ENCODE measurements around the gene POLD3. TPM values are rescaled to one million over a fixed set of nuclear protein-coding genes. Genes with fewer than 3 reads are reported as not detected.

Gene POLD3
- total RNA-seq, 1 donor from 2014 or later, result 11.0 TPM

DNA sequence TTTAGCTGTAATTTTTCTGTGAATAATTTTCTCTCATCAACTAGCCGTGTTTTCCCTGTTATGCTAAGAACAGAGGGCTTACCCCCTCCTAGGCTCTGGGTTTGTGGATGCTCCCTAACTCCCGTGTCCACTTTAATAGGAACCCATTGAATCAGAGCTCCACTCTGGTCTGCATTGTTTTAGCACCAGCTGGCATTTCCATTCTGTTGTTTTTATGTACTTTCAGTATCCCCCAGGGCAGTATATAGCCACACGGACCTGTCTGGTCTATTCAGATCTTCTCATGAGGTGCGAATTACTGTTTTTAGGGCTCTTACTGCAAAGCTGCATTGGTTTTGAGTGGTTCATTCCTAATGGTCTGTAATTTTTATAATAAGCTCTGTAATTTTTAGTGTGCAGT lies 16.0 kb downstream of the POLD3 start:
- Histone ChIP-seq H3K36me3 (ENCODE audit: control insufficient read depth in 3 of 3, insufficient read depth in 3 of 3, low read length in 3 of 3) (peaks cover 0 to 12% (median 10%) of the 10 kb centered on the region in 3 donors), H3K27ac (ENCODE audit: low read depth, low read length) (no peak overlapping the region), H3K4me1 (ENCODE audit: control insufficient read depth in 3 of 3, insufficient read depth in 3 of 3, low read length in 3 of 3) (no peaks in the 10 kb centered on the region), H3K4me3 (ENCODE audit: low read length in 3 of 3) (no peak overlapping the region), H3K9me3 (ENCODE audit: control insufficient read depth in 3 of 3, low read length in 3 of 3) (no peaks in the 10 kb centered on the region), H3K9ac (ENCODE audit: low read depth in 1 of 3, low read length in 3 of 3) (no peak overlapping the region), H3K27me3 (ENCODE audit: control insufficient read depth in 3 of 3, insufficient read depth in 3 of 3, low read length in 3 of 3) (no peaks in the 10 kb centered on the region)

DNA sequence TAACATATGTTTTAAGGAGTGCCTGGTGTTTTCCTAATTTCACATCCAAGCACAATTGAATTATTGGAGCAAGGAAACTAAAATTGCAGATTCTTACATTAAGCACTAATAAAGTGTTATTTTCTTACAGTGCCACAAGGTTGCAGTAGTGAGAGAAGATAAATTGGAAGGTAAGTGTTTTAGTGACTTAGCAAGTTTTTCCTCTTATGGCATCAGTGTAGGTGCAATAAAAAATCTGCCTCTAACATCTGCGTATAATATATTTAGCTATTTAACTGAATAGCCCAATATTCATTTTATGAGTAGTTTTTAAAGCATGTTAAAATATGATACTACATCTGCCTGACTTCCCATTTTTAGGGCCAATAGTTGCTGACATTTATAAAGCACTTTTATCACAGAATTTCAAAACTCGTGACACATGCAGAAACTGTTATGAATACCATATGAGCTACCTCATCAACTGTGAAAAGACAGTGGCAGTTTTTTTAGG lies 19.0 kb downstream of the POLD3 start:
- Histone ChIP-seq H3K9ac (ENCODE audit: low read depth in 1 of 3, low read length in 3 of 3) (no peak overlapping the region), H3K4me3 (ENCODE audit: low read length in 3 of 3) (no peak overlapping the region), H3K9me3 (ENCODE audit: control insufficient read depth in 3 of 3, low read length in 3 of 3) (no peaks in the 10 kb centered on the region), H3K27ac (ENCODE audit: low read depth, low read length) (peak overlapping the region; percentile 38), H3K27me3 (ENCODE audit: control insufficient read depth in 3 of 3, insufficient read depth in 3 of 3, low read length in 3 of 3) (no peaks in the 10 kb centered on the region), H3K36me3 (ENCODE audit: control insufficient read depth in 3 of 3, insufficient read depth in 3 of 3, low read length in 3 of 3) (peaks cover 0 to 16% (median 12%) of the 10 kb centered on the region in 3 donors), H3K4me1 (ENCODE audit: control insufficient read depth in 3 of 3, insufficient read depth in 3 of 3, low read length in 3 of 3) (no peaks in the 10 kb centered on the region)

DNA sequence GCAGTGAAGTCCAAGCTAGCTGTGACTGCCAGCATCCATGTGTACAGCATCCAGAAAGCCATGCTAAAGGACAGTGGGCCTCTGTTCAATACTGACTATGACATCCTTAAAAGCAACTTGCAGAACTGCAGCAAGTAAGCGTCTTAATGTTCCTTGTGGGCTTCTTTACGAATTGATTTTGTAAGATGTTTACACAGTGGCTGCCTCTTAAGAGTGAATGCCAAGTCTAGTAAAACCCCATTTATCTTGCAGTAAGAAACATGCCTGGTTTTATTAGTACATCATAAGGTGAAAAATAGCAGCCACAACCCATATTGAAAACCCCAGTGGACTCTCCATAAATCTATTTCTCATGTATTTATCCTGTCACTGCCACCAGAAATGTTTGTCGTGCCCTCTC lies 20.5 kb downstream of the POLD3 start:
- H3K9me3 ChIP-seq (ENCODE audit: control insufficient read depth in 3 of 3, low read length in 3 of 3), result no peaks in the 10 kb centered on the region
- peaks cover 0 to 19% (median 12%) of the 10 kb centered on the region in 3 donors for H3K36me3 ChIP-seq (ENCODE audit: control insufficient read depth in 3 of 3, insufficient read depth in 3 of 3, low read length in 3 of 3)
- H3K9ac ChIP-seq (ENCODE audit: low read depth in 1 of 3, low read length in 3 of 3), result no peak overlapping the region
- no peaks in the 10 kb centered on the region for H3K4me1 ChIP-seq (ENCODE audit: control insufficient read depth in 3 of 3, insufficient read depth in 3 of 3, low read length in 3 of 3)
- H3K4me3 ChIP-seq (ENCODE audit: low read length in 3 of 3), result no peak overlapping the region
- no peak overlapping the region for H3K27ac ChIP-seq (ENCODE audit: low read depth, low read length)
- no peaks in the 10 kb centered on the region for H3K27me3 ChIP-seq (ENCODE audit: control insufficient read depth in 3 of 3, insufficient read depth in 3 of 3, low read length in 3 of 3)

DNA sequence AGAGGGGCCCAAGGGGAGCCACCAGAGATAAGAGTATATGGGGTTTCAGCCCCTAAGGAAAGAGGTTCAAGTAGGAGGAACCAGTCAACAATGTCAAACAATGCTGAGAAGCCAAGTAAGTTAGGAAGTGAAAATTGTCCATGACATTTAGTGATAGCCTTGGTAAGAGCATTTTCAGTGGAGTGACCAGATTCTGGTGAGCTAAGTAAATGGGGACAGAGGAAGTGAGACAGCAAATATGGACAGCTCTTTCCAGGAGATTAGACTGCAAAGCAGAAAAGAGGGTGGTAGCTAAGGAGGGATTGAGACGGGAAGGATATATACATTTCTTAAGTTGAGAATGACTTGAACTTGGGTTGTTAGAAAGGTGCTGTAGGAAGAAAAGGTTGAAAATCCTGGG lies 22.9 kb downstream of the POLD3 start:
- no peaks in the 10 kb centered on the region for H3K9me3 ChIP-seq (ENCODE audit: control insufficient read depth in 3 of 3, low read length in 3 of 3)
- no peak overlapping the region for H3K9ac ChIP-seq (ENCODE audit: low read depth in 1 of 3, low read length in 3 of 3)
- H3K27ac ChIP-seq (ENCODE audit: low read depth, low read length), result no peak overlapping the region
- peaks cover 3 to 23% (median 16%) of the 10 kb centered on the region in 3 donors for H3K36me3 ChIP-seq (ENCODE audit: control insufficient read depth in 3 of 3, insufficient read depth in 3 of 3, low read length in 3 of 3)
- H3K27me3 ChIP-seq (ENCODE audit: control insufficient read depth in 3 of 3, insufficient read depth in 3 of 3, low read length in 3 of 3), result no peaks in the 10 kb centered on the region
- H3K4me1 ChIP-seq (ENCODE audit: control insufficient read depth in 3 of 3, insufficient read depth in 3 of 3, low read length in 3 of 3), result no peaks in the 10 kb centered on the region
- H3K4me3 ChIP-seq (ENCODE audit: low read length in 3 of 3), result no peak overlapping the region

DNA sequence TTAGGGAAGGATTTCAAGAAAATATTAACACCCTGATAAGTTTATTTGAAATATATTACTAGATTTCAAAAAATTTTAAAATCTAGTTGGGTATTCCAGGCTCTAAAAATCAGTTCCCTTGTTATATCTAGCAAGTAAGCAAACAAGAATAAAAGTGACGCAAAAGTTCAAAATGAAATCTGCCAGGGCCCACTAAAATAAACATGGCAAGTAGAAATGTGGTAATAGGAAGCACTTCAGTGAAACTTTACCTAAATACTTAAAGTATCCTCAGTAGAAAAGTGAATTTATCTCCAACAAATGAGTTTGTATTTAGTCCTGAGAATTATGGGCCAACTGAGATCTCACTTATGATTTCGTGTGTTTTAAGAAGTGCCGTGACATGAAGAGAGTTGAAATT lies 23.6 kb downstream of the POLD3 start:
- Histone ChIP-seq H3K9me3 (ENCODE audit: control insufficient read depth in 3 of 3, low read length in 3 of 3) (no peaks in the 10 kb centered on the region), H3K27me3 (ENCODE audit: control insufficient read depth in 3 of 3, insufficient read depth in 3 of 3, low read length in 3 of 3) (no peaks in the 10 kb centered on the region), H3K9ac (ENCODE audit: low read depth in 1 of 3, low read length in 3 of 3) (no peak overlapping the region), H3K4me3 (ENCODE audit: low read length in 3 of 3) (no peak overlapping the region), H3K36me3 (ENCODE audit: control insufficient read depth in 3 of 3, insufficient read depth in 3 of 3, low read length in 3 of 3) (peaks cover 6 to 26% (median 19%) of the 10 kb centered on the region in 3 donors), H3K4me1 (ENCODE audit: control insufficient read depth in 3 of 3, insufficient read depth in 3 of 3, low read length in 3 of 3) (no peaks in the 10 kb centered on the region), H3K27ac (ENCODE audit: low read depth, low read length) (no peak overlapping the region)

DNA sequence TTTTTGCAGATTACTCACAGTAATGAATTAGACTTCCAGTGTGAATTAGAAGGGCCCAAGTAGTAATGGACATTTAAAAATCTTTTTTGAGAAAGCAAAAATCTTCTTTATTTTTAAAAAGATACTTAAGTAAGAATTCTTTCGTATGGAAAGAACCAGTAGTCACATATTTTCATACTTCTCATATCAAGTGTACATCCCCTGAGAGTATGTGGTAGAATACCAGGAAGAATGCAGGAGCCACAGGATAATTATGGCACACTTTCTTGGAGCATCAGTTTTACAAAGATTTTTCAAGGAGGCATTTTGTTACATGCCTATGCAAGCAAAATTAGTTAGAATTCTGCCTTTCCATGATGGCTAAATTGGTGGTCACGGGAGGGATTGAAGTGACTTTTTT lies 28.1 kb downstream of the POLD3 start:
- no peak overlapping the region for H3K4me3 ChIP-seq (ENCODE audit: low read length in 3 of 3)
- peaks cover 6 to 16% (median 10%) of the 10 kb centered on the region in 3 donors for H3K36me3 ChIP-seq (ENCODE audit: control insufficient read depth in 3 of 3, insufficient read depth in 3 of 3, low read length in 3 of 3)
- no peaks in the 10 kb centered on the region for H3K4me1 ChIP-seq (ENCODE audit: control insufficient read depth in 3 of 3, insufficient read depth in 3 of 3, low read length in 3 of 3)
- H3K9ac ChIP-seq (ENCODE audit: low read depth in 1 of 3, low read length in 3 of 3), result no peak overlapping the region
- no peaks in the 10 kb centered on the region for H3K9me3 ChIP-seq (ENCODE audit: control insufficient read depth in 3 of 3, low read length in 3 of 3)
- H3K27ac ChIP-seq (ENCODE audit: low read depth, low read length), result no peak overlapping the region
- H3K27me3 ChIP-seq (ENCODE audit: control insufficient read depth in 3 of 3, insufficient read depth in 3 of 3, low read length in 3 of 3), result no peaks in the 10 kb centered on the region

DNA sequence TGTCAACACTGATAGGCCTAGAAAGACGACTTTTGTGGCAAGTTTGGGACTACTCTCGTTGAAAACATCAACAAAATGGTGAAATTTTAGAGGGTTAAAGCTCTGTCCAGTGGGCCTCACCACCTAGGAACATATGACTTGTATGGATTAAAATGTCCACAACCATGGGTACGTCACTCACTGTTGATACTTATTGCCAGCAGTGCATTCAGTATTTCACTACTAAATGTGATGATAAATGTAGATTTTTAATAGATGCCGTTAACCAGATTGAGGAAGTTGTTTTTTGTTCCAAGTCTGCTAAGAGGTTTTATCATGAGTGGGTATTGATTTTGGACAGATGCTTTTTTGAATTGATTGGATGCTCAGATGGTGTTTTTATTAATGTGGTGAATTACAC lies 33.7 kb downstream of the POLD3 start:
- Histone ChIP-seq H3K9ac (ENCODE audit: low read depth in 1 of 3, low read length in 3 of 3) (no peak overlapping the region), H3K4me3 (ENCODE audit: low read length in 3 of 3) (no peak overlapping the region), H3K27ac (ENCODE audit: low read depth, low read length) (no peak overlapping the region), H3K4me1 (ENCODE audit: control insufficient read depth in 3 of 3, insufficient read depth in 3 of 3, low read length in 3 of 3) (no peaks in the 10 kb centered on the region), H3K27me3 (ENCODE audit: control insufficient read depth in 3 of 3, insufficient read depth in 3 of 3, low read length in 3 of 3) (no peaks in the 10 kb centered on the region), H3K9me3 (ENCODE audit: control insufficient read depth in 3 of 3, low read length in 3 of 3) (no peaks in the 10 kb centered on the region), H3K36me3 (ENCODE audit: control insufficient read depth in 3 of 3, insufficient read depth in 3 of 3, low read length in 3 of 3) (peaks cover 0 to 14% (median 2%) of the 10 kb centered on the region in 3 donors)

DNA sequence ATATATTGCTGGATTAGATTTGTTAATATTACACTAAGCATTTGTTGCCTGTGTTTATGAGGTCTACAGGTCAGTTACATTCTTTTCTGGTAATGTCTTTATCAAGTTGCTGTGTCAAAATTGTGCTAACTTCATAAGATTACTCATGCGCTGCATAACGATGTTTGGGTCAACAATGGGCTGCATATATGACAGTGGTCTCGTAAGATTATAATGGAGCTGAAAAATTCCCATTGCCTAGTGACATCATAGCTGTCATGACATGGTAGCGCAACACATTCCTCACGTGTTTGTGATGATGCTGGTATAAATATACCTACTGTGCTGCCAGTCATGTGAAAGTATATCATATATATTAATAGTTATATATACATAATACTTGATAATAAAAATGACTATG lies 34.2 kb downstream of the POLD3 start:
- Histone ChIP-seq H3K9me3 (ENCODE audit: control insufficient read depth in 3 of 3, low read length in 3 of 3) (no peaks in the 10 kb centered on the region), H3K4me3 (ENCODE audit: low read length in 3 of 3) (no peak overlapping the region), H3K27ac (ENCODE audit: low read depth, low read length) (no peak overlapping the region), H3K4me1 (ENCODE audit: control insufficient read depth in 3 of 3, insufficient read depth in 3 of 3, low read length in 3 of 3) (no peaks in the 10 kb centered on the region), H3K27me3 (ENCODE audit: control insufficient read depth in 3 of 3, insufficient read depth in 3 of 3, low read length in 3 of 3) (no peaks in the 10 kb centered on the region), H3K9ac (ENCODE audit: low read depth in 1 of 3, low read length in 3 of 3) (no peak overlapping the region), H3K36me3 (ENCODE audit: control insufficient read depth in 3 of 3, insufficient read depth in 3 of 3, low read length in 3 of 3) (peaks cover 0 to 14% (median 2%) of the 10 kb centered on the region in 3 donors)

DNA sequence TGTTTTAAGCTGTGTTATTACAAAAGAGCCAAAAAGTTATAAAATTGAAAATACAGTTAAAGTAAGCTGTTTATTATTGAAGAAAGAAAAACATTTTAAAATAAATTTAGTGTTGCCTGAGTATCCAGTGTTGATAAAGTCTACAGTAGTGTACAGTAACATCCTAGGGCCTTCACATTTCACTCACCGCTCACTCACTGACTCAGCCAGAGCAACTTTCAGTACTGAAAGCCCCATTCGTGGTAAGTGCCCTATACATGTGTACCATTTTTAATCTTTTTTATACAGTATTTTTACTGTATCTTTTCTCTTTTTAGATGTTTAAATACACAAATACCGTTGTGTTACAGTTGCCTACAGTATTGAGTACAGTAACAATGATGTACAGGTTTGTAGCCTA lies 35.0 kb downstream of the POLD3 start:
- no peak overlapping the region for H3K27ac ChIP-seq (ENCODE audit: low read depth, low read length)
- peaks cover 0 to 14% (median 2%) of the 10 kb centered on the region in 3 donors for H3K36me3 ChIP-seq (ENCODE audit: control insufficient read depth in 3 of 3, insufficient read depth in 3 of 3, low read length in 3 of 3)

DNA sequence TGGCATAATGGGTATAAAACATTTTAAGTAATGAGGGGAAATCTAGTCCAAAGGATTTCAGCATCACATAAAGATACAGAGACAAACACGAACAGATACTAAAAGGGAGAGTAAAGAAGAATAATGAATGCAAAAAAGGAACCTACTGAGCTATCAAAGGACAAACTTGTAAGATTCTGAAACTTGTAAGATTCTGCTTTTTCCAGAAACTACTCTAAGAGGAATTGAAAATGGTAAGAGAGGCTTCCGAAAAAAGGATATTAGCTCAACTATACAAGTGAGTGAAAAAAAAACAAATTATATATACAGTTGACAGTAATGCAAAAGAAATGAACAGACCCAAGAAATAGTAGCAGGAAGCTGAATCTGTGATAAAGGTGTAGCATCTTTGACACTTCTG lies 37.7 kb downstream of the POLD3 start:
- Histone ChIP-seq H3K9me3 (ENCODE audit: control insufficient read depth in 3 of 3, low read length in 3 of 3) (no peaks in the 10 kb centered on the region), H3K4me3 (ENCODE audit: low read length in 3 of 3) (no peak overlapping the region), H3K36me3 (ENCODE audit: control insufficient read depth in 3 of 3, insufficient read depth in 3 of 3, low read length in 3 of 3) (peaks cover 4 to 14% (median 6%) of the 10 kb centered on the region in 3 donors), H3K4me1 (ENCODE audit: control insufficient read depth in 3 of 3, insufficient read depth in 3 of 3, low read length in 3 of 3) (no peaks in the 10 kb centered on the region), H3K27me3 (ENCODE audit: control insufficient read depth in 3 of 3, insufficient read depth in 3 of 3, low read length in 3 of 3) (no peaks in the 10 kb centered on the region), H3K27ac (ENCODE audit: low read depth, low read length) (no peak overlapping the region), H3K9ac (ENCODE audit: low read depth in 1 of 3, low read length in 3 of 3) (no peak overlapping the region)

More for the DNA sequence above, 35.0 kb downstream of the POLD3 start:
- Histone ChIP-seq H3K27me3 (ENCODE audit: control insufficient read depth in 3 of 3, insufficient read depth in 3 of 3, low read length in 3 of 3) (no peaks in the 10 kb centered on the region), H3K9ac (ENCODE audit: low read depth in 1 of 3, low read length in 3 of 3) (no peak overlapping the region), H3K4me3 (ENCODE audit: low read length in 3 of 3) (no peak overlapping the region), H3K9me3 (ENCODE audit: control insufficient read depth in 3 of 3, low read length in 3 of 3) (no peaks in the 10 kb centered on the region), H3K4me1 (ENCODE audit: control insufficient read depth in 3 of 3, insufficient read depth in 3 of 3, low read length in 3 of 3) (no peaks in the 10 kb centered on the region)

All from skeletal muscle tissue (tissue), 4 donors.